Mammary epithelial cell (primary cell): ENCODE results near the gene MFN2.

Source experiments
- CTCF ChIP-seq, 2 donors: IDR thresholded peaks in 1 of 2; conservative IDR thresholded peaks in 1 of 2; 2 replicates each; pipeline ENCODE4 v1.5.1; 2011 to 2012; ENCODE audit warnings: inconsistent platforms in 2 of 2, low read length in 2 of 2, mild to moderate bottlenecking in 2 of 2, control low read depth in 1 of 2, low read depth in 1 of 2; ENCODE audit not compliant: insufficient read depth in 1 of 2; ENCODE audit errors: extremely low read depth in 1 of 2
- EZH2 ChIP-seq: IDR thresholded peaks from 2 replicates; pipeline ENCODE4 v1.6.1; 2012; ENCODE audit warnings: low read length, inconsistent platforms, borderline replicate concordance

DNA sequence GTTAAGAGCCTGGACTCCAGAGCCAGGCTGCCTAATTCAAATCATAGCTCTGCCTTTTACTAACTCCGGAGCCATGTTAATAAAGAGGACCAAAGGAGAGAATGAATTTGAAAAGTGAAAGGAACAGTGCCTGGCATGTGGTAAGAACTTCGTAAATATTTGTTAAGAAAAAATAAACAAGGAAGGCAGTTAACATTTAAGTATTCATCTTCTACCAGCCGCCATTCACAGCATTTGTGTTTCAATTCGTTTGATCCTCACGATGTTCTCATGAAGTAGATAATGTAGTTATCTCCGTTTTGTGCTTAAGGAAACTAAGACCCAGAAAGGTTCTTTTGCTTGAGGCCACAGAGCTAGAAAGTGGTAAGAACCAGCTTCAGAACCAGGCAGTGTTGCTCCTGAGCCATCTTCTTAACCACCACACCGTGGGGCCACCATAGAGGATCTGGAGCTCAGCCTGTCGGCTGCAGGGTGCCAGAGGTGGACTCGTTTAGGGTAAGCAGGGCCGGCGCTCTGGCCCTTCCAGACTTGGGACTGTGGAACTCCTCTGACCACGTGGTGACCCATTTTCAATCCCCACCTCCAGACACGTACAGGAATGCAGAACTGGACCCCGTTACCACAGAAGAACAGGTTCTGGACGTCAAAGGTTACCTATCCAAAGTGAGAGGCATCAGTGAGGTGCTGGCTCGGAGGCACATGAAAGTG is 11.9 kb downstream of the MFN2 start:
- no peak for TF ChIP-seq CTCF (conservative IDR thresholded peaks at IDR 0.05 in 1 of 2, IDR thresholded peaks at IDR 0.05 in 1 of 2; ENCODE audit: extremely low read depth in 1 of 2, insufficient read depth in 1 of 2, low read depth in 1 of 2, low read length in 2 of 2)
- no peak for TF ChIP-seq EZH2
